ENCODE measurements around the gene NOS3.

NOS3 gene

GRCh38 chr7:150974468-150975391, 16.1 kb upstream of the NOS3 start:
- H3K4me3 ChIP-seq (ENCODE audit: low read length), result peak overlapping the region; percentile 53; the same call in 1 of the 2 replicates
- TF ChIP-seq ZNF274 (IDR thresholded peaks at IDR 0.05; ENCODE audit: low read depth, low read length), result no peak

DNA sequence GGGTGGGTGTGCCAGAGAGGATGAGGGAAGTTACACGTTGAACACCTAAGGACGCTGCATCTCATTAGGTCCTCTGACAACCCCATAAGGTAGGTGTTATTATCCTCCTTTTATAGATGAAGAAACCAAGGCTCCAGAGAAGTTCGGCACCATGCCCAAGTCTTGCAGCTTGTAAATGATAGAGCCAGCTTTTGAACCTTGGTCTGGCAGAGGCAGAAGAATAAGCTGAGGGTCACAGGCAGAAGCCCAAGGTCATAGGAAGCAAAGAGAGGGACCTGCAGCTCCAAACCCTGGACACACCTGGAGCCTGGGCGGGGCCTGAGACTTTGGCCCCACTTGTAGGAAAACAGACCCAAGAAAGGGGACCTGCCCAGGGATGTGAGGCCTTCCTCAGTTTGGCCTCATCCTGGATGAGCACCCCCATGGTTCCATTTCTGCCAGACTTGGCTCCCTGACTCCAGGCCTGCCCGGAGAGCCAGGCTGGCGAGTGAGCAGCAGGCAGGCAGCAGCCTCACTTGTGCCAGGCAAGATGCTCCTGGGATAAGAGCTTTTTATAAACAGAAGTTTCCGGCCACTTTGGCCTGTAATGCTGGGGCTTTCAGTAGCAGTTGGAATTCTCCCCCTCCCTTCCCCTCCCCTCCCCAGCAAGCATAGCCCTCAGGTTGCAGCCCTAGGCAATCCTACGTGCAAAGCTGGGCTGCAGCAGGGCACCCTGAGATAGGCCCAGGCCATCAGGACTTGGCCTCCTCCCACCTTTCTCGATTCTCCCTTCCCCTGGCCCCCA, 15.1 kb upstream of the NOS3 start:
- no peak for TF ChIP-seq ZNF274 (IDR thresholded peaks at IDR 0.05; ENCODE audit: low read depth, low read length)
- peak overlapping the region; percentile 53; the same call in 1 of the 2 replicates for H3K4me3 ChIP-seq (ENCODE audit: low read length)

GRCh38 chr7:150976529-150977381, 14.1 kb upstream of the NOS3 start:
- TF ChIP-seq ZNF274 (IDR thresholded peaks at IDR 0.05; ENCODE audit: low read depth, low read length), result no peak
- no peak overlapping the region for H3K4me3 ChIP-seq (ENCODE audit: low read length)

- no peak overlapping the region for H3K4me3 ChIP-seq (ENCODE audit: low read length)
- TF ChIP-seq ZNF274 (IDR thresholded peaks at IDR 0.05; ENCODE audit: low read depth, low read length), result no peak
Measured at GRCh38 chr7:150977382-150978125, 13.3 kb upstream of the NOS3 start.

DNA sequence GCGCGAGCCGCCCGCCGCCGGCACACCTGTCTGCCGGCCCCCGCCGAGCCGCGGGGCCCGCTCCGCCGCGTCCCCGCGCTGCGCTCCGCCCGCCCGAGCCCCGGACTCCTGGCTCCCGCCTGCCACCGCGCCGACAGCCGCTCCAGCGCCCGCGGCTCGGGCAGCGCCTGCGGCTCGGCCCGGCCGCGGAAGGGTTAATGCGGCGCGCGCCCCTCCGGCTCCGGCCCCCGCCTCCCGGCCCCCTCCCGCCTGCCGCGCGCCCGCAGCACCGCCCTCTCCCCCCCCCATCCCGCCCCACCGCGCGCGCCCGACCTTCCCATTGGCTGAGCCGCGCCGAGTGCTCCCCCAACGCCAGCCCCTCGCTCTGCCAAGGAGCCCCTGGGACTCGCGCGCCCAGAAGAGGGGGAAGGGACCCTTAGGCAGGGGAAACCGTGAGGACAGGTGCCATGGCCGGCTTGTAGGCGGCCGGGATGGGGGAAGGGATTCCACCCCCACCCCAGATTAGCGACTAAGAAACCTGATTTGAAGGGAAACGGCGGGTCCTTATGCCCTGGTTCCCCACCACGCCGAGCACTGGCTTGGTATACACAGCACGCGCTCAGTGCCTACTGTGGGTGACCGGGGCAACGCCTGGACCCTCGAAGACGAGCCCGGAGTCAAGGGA, 12.6 kb upstream of the NOS3 start, which contains the start of gene KCNH2:
Gene KCNH2 (minus strand): TSS at position 196 of the 664 bp plus-strand sequence. CDS start 408 bp downstream, outside the sequence.
- no peak for TF ChIP-seq ZNF274 (IDR thresholded peaks at IDR 0.05; ENCODE audit: low read depth, low read length)
- peak within 1 kb of the TSS; percentile 32; the same call in 1 of the 2 replicates for H3K4me3 ChIP-seq (ENCODE audit: low read length)

GRCh38 chr7:150979713-150980390, 11.0 kb upstream of the NOS3 start:
- TF ChIP-seq ZNF274 (IDR thresholded peaks at IDR 0.05; ENCODE audit: low read depth, low read length), result no peak
- no peak overlapping the region for H3K4me3 ChIP-seq (ENCODE audit: low read length)

DNA sequence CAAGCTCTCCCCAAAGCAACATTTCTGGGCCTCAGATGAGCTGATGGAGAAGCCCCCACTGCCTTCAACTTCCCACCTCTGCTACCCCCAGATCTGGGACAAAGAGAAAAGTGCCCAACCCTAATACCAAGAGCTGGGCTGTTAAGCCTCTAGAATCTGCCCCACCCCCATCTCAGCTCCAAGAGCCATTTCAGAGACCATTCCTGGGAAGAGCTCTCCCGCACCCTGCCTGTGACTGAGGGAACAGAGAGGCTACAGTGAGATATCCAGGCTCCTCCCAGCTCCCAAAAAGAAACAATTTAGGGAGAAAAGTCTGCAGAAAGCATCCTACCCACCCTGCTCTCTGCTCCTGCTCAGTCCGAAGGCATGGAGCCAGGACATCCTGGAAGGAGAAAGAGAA, 10.2 kb upstream of the NOS3 start:
- no peak overlapping the region for H3K4me3 ChIP-seq (ENCODE audit: low read length)
- TF ChIP-seq ZNF274 (IDR thresholded peaks at IDR 0.05; ENCODE audit: low read depth, low read length), result no peak

GRCh38 chr7:150981644-150982043, 9.2 kb upstream of the NOS3 start:
- no peak for TF ChIP-seq ZNF274 (IDR thresholded peaks at IDR 0.05; ENCODE audit: low read depth, low read length)
- H3K4me3 ChIP-seq (ENCODE audit: low read length), result no peak overlapping the region

- H3K4me3 ChIP-seq (ENCODE audit: low read length), result no peak overlapping the region
- TF ChIP-seq ZNF274 (IDR thresholded peaks at IDR 0.05; ENCODE audit: low read depth, low read length), result no peak
Measured at GRCh38 chr7:150982351-150982750, 8.5 kb upstream of the NOS3 start.

GRCh38 chr7:150983893-150984368, 6.9 kb upstream of the NOS3 start:
- no peak overlapping the region for H3K4me3 ChIP-seq (ENCODE audit: low read length)
- no peak for TF ChIP-seq ZNF274 (IDR thresholded peaks at IDR 0.05; ENCODE audit: low read depth, low read length)

DNA sequence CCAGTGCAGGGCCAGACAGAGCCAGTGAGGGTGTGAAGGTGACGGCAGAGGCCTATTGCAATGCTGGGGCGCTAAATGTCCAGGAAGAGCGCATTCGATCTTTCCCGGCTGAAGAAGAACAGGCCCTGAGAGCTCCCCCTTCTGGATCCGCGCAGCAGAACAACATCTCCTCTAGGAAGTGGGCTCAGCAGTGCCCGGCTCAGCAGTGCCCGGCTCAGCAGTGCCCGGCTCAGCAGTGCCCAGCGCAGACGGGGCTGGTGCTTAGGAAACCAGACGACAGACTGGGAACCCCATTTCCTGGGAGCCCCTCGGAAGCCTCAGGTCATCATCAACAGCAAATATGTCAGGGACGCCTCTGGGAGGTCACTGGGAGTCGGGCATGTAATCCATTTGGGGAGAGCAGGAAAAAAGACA, 4.7 kb upstream of the NOS3 start:
- no peak for TF ChIP-seq ZNF274 (IDR thresholded peaks at IDR 0.05; ENCODE audit: low read depth, low read length)
- no peak overlapping the region for H3K4me3 ChIP-seq (ENCODE audit: low read length)

DNA sequence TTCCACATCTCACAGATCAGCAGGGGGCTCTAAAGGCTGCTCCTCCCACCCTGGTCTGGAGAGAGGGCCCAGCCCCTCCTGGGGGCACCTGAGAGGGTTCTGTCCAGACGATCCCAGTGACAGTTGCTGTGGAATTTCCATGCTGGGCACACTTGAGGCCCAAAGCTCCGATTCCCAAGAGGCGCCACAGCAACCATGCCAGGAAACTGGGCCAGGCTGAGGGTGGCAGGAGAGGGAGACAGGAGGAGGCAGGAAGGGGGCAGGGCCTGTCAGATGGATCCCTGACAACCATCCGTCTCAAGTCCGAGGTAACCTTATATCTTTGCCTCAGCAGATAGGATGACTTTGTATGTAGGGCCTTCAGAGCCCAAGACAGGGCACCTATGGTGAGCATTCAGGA, 4.3 kb upstream of the NOS3 start:
- H3K4me3 ChIP-seq (ENCODE audit: low read length), result no peak overlapping the region
- no peak for TF ChIP-seq ZNF274 (IDR thresholded peaks at IDR 0.05; ENCODE audit: low read depth, low read length)

Data from GM08714 (cell line).